MG63 (cell line): Measurements from ENCODE around the gene PLXND1. TPM values are rescaled to one million over a fixed set of nuclear protein-coding genes. Genes with fewer than 3 reads are reported as not detected.
A peak's percentile ranks its signal among the peaks of the same experiment; 100 is the strongest.
"Not testable (repeated sequence)": the region's sequence is repeated elsewhere in the genome, so short reads cannot be mapped to it uniquely, and the experiment has no call there.

ENCODE experiments used
- DNase-seq: peaks from one replicate; pipeline ENCODE4 v3.0.0-alpha.2; 2020
- H3K27me3 ChIP-seq: fragments of 250-450 bp; sonication (Bioruptor Pico); 2 replicates; pipeline ENCODE4 v1.5.1; 2020; ENCODE audit warnings: mild to moderate bottlenecking, moderate library complexity
- H3K36me3 ChIP-seq: fragments of 250-450 bp; sonication (Bioruptor Pico); 2 replicates; pipeline ENCODE4 v1.5.1; 2020; ENCODE audit warnings: mild to moderate bottlenecking, moderate library complexity
- H3K4me3 ChIP-seq: fragments of 250-450 bp; sonication (Bioruptor Pico); 2 replicates; pipeline ENCODE4 v1.5.1; 2020; ENCODE audit warnings: mild to moderate bottlenecking, moderate library complexity
- H3K9me3 ChIP-seq: fragments of 250-450 bp; sonication (Bioruptor Pico); 2 replicates; pipeline ENCODE4 v1.5.1; 2020; ENCODE audit warnings: mild to moderate bottlenecking, moderate library complexity
- total RNA-seq: library from RNA; depleted of rRNA; stranded (reverse); fragments of >200 nt; shearing (Covaris generic); gene quantifications from 2 replicates; pipeline ENCODE4 v1.2.3, GENCODE V29; 2014; ENCODE audit warnings: low replicate concordance

Gene PLXND1
- total RNA-seq, 1 experiment from 2014 or later = 21.9 TPM

DNA sequence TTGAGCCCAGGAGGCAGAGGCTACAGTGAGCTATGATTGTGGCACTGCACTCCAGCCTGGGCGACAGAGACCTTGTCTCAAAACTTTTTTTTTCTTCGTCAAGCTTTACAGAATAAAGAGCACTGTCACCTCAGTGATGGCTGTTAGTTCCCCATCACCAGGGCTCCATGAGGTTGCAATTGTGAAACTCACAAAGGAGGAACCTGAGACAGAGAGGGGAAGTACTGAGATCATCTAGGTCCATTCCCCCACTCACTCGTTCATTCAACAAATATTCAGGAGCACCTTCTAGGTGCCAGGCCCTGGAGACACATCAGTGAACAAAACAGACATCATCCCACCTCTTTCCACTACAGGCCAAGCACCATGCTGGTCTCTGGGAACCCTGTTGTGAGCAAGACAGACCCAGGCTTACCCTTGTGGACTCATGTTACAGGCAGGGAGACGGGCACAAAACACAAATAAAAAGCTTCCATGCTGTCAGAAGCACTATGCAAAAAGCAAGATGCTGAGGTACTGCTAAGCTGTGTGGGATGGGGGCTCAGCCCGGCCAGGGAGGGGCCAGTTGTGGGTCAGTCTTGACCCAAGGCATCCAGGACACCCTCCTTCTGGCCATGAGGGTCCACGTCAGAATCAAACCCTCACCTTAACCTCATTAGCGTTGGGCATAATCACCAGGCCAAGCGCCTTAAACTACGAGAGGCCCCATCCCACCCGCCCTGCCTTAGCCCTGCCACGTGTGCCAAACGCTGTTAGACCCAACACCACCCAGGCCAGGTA lies 80.2 kb downstream of the PLXND1 start:
- H3K36me3 ChIP-seq = no peaks in the 10 kb centered on the region
- H3K9me3 ChIP-seq = no peaks in the 10 kb centered on the region
- H3K27me3 ChIP-seq = no peaks in the 10 kb centered on the region
- no peak for DNase-seq
- no peak overlapping the region for H3K4me3 ChIP-seq

DNA sequence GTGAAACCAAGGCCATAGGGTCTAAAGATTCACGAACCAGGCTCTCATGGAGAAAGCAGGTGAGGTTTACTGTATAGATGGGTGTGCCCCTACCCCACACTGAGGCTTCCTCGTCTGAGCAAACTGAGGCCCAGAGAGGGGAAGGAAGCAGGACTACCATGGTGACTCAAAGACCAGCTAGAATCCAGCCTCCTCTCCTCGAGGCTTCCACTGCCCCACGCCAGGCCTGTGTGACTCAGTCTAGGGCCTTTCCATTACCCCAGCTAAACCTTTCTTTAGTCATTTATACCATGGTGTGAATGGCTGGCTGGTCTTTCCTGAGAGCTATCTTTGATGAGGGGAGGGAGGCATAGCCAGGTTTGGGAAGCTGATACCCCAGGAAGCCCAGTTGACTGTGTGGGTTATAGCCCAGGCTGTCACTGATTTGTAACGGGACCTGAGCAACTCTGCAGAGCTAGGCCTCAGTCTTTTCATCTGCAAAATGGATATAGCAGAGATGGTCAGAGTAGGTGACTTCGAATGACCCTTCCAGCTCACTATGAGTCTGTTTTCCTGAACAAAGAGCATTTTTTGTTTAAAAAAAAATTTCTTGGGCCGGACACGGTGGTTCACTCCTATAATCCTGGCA lies 81.0 kb downstream of the PLXND1 start:
- DNase-seq = peak; percentile 58

DNA sequence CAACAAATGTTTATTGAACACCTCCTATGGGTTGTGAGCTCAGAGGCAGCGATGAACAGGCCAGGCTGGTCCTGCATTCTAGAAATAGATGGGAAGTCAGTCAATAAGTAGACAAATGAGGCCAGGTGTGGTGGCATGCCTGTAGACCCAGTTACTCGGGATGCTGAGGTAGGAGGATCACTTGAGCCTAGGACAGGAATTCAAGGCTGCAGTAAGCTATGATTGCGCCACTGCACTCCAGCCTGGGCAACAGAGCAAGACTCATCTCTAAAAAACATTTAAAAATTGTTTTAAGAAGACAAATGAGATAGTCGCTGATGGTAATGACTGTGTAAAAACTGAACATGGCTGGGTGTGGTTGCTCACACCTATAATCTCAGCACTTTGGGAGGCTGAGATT lies 82.4 kb downstream of the PLXND1 start:
- Histone ChIP-seq H3K36me3 (no peaks in the 10 kb centered on the region), H3K27me3 (no peaks in the 10 kb centered on the region), H3K9me3 (no peaks in the 10 kb centered on the region), H3K4me3 (no peak overlapping the region)
- DNase-seq = no peak

More for the DNA sequence above, 81.0 kb downstream of the PLXND1 start:
- H3K9me3 ChIP-seq = no peaks in the 10 kb centered on the region
- no peak overlapping the region for H3K4me3 ChIP-seq
- no peaks in the 10 kb centered on the region for H3K27me3 ChIP-seq
- H3K36me3 ChIP-seq = no peaks in the 10 kb centered on the region

DNA sequence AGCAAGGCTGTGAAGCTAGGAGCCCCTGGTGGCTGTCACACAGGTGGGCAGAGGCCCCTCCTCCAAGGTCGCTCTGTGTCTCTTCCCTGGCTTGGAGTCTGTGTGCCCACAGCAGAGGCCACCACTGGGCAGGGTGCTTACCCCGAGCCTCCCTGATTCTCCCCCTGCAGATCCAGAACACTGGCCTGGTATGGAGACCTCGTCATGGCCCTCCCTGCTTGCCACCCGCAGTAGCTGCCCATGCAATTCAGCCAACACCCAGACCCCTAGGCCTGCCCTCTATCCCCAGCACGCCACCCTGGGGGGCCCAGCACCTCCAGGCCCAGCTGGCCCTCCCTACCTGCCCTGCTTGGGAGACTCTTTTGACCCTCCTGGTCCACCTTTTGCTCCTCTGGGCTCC lies 83.5 kb downstream of the PLXND1 start:
- Histone ChIP-seq H3K4me3 (no peak overlapping the region), H3K36me3 (no peaks in the 10 kb centered on the region), H3K9me3 (no peaks in the 10 kb centered on the region), H3K27me3 (no peaks in the 10 kb centered on the region)
- no peak for DNase-seq

DNA sequence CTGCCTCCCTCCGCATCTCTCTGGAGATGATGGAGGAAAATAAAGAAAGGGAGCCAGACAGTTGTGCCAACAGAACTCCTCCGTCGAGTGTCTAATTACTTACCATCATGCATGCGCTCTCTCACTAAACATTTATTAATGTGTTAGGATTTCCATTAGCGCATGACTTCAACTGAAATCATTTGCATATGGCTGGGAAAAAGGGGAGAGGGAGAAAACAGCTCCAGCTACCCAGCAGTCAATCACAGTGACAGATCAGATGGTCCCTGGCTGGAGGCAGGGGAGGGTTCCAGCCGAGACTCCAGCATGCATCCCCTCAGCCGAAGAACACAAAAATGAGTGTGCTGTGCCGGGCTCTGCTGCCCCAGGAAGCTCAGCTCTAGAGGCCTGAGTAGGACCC lies 84.9 kb downstream of the PLXND1 start:
- Histone ChIP-seq H3K27me3 (no peaks in the 10 kb centered on the region), H3K4me3 (no peak overlapping the region), H3K9me3 (no peaks in the 10 kb centered on the region), H3K36me3 (no peaks in the 10 kb centered on the region)
- DNase-seq = no peak

DNA sequence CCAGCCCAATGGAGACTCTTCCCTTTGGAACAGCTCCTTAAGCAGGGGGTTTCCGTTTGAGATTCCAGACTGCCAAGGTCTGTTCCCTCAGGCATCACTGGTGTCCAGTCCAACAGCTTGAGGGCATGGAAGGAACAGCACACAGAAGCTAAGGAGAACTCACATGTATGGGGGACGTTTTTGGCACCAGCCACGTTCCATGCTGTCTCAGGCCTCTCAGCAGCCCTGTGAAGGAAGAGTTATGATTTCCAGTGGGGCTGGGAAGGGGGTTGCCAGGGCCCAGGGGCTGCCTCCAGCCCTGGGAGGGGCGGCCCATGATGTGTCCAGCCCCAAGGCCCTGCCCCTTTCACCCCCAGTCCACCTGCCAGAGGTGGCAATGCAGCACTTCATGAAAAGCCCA lies 85.5 kb downstream of the PLXND1 start:
- H3K36me3 ChIP-seq = no peaks in the 10 kb centered on the region
- DNase-seq = no peak
- H3K4me3 ChIP-seq = no peak overlapping the region
- no peaks in the 10 kb centered on the region for H3K27me3 ChIP-seq
- no peaks in the 10 kb centered on the region for H3K9me3 ChIP-seq

DNA sequence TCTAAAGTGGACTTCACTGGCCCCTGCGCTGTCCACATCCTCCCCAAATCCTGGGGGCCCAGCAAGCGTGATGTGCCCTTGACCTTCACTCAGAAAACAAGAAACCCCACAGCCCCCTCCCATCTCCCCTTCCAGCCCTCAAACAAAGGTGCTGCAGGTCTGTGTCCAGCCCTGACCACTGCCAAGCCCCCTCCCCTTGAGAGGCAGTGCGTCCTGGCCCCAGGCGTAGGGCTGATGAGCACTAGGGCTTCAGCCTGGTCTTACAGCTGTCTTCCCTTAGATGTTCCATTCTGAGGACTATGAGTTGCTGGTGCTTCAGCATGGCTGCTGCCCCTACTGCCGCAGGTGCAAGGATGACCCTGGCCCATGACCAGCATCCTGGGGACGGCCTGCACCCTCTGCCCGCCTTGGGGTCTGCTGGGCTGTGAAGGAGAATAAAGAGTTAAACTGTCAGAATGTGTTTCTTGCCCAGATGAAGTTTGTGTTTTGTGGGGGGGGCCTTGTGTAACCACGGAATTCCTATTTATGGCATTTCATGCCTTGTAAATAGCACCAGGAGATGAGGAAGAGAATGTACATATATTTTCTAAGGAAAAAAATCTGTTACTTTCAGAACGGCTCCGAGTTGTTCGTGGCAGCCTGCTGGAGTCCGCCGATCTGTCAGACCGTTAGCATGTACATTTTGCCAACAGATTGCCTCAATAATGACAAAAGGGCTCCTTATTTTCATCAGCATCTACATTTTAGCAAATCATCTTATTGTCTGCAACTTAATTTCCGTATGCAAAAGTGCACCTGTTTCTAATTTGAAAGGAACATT lies 86.4 kb downstream of the PLXND1 start:
- no peaks in the 10 kb centered on the region for H3K27me3 ChIP-seq
- no peaks in the 10 kb centered on the region for H3K9me3 ChIP-seq
- DNase-seq = no peak
- H3K36me3 ChIP-seq = no peaks in the 10 kb centered on the region
- no peak overlapping the region for H3K4me3 ChIP-seq

DNA sequence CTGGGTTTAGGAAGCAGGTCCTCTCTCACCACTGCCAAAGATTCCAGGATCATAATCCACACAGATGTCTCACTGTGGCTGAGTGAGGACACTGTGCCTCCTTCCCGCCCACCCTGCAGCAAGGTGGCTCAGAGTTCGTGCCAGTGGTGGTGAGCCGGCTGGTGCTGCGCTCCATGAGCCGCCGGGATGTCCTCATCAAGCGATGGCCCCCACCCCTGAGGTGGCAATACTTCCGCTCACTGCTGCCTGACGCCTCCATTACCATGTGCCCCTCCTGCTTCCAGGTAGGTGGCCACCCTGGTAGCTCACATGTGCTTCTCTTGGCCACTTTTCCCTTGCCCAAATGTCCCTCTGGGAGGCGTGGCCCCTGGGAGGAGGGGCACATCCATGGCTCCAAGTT lies 87.0 kb downstream of the PLXND1 start:
- H3K4me3 ChIP-seq = no peak overlapping the region
- H3K27me3 ChIP-seq = no peaks in the 10 kb centered on the region
- no peak for DNase-seq
- H3K9me3 ChIP-seq = no peaks in the 10 kb centered on the region
- no peaks in the 10 kb centered on the region for H3K36me3 ChIP-seq

DNA sequence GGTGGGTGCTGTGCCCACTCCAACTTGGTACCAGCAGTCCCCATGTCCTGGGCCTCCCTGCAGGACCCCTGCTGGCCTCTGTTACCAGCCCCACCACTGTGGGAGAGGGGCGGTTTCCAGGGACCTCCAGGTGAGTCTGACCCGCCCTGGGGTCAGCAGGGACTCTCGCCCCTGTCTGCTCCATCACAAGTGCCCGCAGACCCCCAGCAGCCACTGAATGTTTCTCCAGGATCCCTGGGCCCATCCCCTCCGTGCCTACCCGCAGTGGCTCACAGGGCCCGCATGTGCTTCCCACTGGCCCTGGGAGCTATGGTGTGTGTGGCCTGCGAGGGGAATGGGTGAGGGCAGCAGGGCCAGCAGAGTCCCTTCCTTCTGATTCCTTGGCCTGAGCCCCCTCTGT lies 87.9 kb downstream of the PLXND1 start:
- H3K36me3 ChIP-seq = no peaks in the 10 kb centered on the region; the same call in 1 of the 2 replicates
- no peaks in the 10 kb centered on the region for H3K9me3 ChIP-seq
- no peaks in the 10 kb centered on the region for H3K27me3 ChIP-seq
- H3K4me3 ChIP-seq = no peak overlapping the region
- DNase-seq = no peak

DNA sequence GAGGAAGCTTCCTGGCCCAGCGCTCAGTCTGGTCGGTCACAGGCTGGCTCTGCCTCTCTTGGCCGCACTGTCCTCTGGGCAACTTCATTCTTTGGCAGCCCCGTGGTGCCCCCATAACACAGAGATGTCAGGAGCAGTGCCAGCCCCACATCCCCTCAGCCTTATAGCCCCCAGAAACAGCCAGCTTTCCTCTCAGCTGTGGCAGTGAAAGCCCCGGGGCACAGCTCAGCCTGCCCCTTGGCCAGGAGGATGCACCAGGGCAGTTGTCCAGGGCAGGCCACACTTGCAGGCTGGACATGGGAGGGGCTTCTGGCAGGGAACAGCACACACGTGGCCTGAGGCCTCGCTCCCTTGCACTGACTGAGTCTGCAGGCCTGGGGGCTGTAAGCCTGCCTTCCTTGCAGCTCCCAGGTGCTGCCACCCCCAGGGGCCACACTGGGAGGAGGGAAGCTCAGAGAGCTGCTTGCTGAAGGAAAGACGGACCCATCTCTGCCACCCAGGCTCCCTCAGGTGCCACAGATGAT lies 88.4 kb downstream of the PLXND1 start:
- no peaks in the 10 kb centered on the region; the same call in 1 of the 2 replicates for H3K36me3 ChIP-seq
- no peaks in the 10 kb centered on the region for H3K9me3 ChIP-seq
- H3K27me3 ChIP-seq = no peaks in the 10 kb centered on the region
- no peak overlapping the region for H3K4me3 ChIP-seq
- DNase-seq = no peak

DNA sequence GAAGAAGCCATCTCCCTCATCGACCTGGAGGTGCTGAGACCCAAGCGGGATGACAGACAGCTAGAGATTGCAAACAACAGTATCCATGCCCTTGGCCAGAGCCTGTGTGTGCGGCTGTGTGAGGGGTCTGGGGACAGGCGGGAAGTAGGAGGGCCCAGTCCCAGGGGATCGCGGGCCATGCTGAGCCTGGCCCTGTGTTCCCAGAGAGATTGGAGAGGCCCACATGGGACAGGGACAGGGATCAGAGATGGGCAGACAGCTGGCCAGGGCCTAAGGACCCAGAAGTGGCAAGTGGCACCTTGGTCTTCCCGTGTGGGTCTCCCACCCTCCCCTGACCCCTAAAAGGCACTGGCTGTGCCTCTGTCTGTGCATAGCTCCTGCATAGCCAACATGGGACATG lies 89.0 kb downstream of the PLXND1 start:
- Histone ChIP-seq H3K9me3 (no peaks in the 10 kb centered on the region), H3K36me3 (peaks cover 3% of the 10 kb centered on the region; the same call in 1 of the 2 replicates), H3K27me3 (no peaks in the 10 kb centered on the region), H3K4me3 (no peak overlapping the region)
- no peak for DNase-seq

DNA sequence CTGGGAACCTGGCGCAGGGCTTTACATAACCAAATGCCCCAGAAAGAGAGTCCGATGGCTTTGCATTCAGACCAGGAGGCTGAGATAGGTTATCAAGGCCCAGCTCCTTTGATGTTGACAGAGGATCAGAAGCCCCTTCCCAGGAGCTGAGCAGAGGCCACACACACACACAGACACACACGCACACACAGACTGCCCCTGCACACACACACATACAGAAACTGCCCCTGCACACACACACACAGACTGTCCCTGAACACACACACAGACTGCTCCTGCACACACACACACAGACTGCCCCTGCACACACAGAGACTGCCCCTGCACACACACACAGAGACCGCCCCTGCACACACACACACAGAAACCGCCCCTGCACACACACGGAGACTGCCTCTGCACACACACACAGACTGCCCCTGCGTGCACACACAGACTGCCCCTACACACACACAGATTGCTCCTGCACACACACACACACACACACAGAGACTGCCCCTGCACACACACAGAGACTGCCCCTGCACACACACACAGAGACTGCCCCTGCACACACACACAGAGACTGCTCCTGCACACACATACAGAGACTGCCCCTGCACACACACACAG lies 90.5 kb downstream of the PLXND1 start:
- not testable (repeated sequence) for DNase-seq, H3K9me3 ChIP-seq, H3K36me3 ChIP-seq, H3K27me3 ChIP-seq, H3K4me3 ChIP-seq

DNA sequence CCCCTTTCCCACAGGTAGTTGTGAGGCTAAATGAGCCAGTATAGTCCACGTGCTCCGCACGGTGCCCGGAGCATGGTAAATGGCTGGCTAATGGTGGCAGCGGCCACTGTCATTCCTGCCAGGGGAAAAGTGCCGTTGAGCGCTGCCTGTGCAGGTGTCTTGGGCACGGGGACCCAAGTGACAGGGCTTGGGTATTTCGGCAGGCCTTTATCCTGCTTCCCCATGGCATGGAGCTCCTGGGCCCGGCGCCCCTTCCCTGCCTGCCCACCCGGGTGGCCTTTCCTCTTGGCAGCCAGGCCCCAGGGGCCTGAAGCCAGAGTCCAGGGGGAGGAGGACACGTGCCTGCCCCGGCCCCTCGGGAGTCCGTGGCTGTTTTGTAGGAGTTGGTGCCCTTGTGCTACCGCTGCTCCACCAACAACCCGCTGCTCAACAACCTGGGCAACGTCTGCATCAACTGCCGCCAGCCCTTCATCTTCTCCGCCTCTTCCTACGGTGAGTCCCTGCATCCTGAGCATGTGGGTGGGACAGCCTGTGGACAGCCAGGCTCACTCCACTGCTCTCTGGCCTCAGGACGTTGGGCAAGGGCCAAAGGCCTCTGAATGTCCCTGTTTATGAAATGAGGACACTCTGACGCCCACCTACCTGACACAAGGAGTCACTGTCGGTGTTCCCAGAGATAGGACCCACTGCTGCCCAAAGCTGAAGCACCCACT lies 91.2 kb downstream of the PLXND1 start:
- DNase-seq, H3K27me3 ChIP-seq, H3K9me3 ChIP-seq, H3K36me3 ChIP-seq, H3K4me3 ChIP-seq: not testable (repeated sequence)

DNA sequence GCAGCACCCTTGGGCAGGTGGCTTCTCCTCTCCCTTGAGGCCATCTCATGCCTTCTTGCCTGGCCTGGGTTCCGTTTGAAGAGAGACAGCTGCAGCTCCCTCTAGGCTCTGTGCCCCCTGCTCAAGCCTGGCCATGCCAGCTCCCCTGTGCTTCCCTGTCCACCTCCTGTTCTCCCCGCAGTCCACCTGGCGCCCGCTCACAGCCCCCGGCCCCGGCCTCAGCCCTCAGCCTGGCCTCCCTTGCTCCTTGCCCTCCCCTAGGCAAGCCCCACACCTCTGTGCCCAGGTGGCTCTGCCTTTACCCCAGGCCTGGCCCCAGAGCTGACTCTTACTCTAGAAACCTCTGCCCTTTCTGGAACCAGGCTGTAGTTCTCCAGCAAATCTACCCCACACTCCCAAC lies 91.9 kb downstream of the PLXND1 start:
- DNase-seq = no peak

DNA sequence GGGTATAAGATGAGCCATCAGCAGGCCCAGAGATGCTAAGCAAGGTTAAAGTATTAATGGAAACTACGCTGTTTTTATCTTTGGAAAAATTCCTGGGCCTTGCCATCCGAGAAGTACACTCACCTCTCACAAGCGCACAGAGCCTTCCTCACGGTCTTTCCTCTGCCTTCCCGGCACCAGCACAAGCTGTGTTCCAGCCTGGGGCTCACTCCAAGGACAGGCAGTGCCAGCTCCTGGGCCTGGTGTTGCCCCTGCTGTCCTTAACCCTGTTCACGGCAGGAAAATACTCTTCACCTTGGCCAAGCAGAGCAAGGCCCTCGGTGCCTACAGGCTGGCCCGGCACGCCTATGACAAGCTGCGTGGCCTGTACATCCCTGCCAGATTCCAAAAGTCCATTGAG lies 92.4 kb downstream of the PLXND1 start:
- peaks cover 3% of the 10 kb centered on the region; the same call in 1 of the 2 replicates for H3K36me3 ChIP-seq
- DNase-seq = no peak
- no peaks in the 10 kb centered on the region for H3K9me3 ChIP-seq
- no peaks in the 10 kb centered on the region for H3K27me3 ChIP-seq
- no peak overlapping the region for H3K4me3 ChIP-seq

More for the DNA sequence above, 91.9 kb downstream of the PLXND1 start:
- H3K27me3 ChIP-seq = no peaks in the 10 kb centered on the region
- H3K9me3 ChIP-seq = no peaks in the 10 kb centered on the region
- H3K36me3 ChIP-seq = peaks cover 3% of the 10 kb centered on the region; the same call in 1 of the 2 replicates
- H3K4me3 ChIP-seq = no peak overlapping the region

DNA sequence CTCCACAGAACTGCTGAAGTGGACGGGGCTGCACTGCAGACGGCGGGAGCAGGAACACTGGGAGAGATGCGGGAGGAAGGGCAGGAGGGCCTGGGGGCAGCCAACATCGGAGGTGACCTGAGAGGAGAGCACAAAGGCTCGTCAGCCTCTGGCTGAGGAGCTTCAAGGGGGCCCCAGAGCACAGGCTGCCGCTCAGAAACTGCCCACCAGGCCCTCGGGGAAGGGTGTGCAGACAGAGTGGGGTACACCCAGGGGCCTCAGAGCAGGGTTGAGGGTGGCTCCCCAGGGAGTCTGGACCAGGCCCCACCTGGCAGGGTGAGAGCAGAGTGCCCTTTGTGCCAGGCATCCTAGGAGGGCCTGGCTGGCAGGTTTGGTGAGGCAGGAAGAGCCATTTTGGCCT lies 92.8 kb downstream of the PLXND1 start:
- no peak overlapping the region for H3K4me3 ChIP-seq
- peaks cover 3% of the 10 kb centered on the region; the same call in 1 of the 2 replicates for H3K36me3 ChIP-seq
- no peak for DNase-seq
- no peaks in the 10 kb centered on the region for H3K9me3 ChIP-seq
- no peaks in the 10 kb centered on the region for H3K27me3 ChIP-seq
